ENCODE data around the gene CHRNA4. TPM values are rescaled to one million over a fixed set of nuclear protein-coding genes. Genes with fewer than 3 reads are reported as not detected.
"Not testable (repeated sequence)": the region's sequence is repeated elsewhere in the genome, so short reads cannot be mapped to it uniquely, and the experiment has no call there.

CHRNA4 gene
- total RNA-seq, 2 experiments from 2014 or later: not detected

DNA sequence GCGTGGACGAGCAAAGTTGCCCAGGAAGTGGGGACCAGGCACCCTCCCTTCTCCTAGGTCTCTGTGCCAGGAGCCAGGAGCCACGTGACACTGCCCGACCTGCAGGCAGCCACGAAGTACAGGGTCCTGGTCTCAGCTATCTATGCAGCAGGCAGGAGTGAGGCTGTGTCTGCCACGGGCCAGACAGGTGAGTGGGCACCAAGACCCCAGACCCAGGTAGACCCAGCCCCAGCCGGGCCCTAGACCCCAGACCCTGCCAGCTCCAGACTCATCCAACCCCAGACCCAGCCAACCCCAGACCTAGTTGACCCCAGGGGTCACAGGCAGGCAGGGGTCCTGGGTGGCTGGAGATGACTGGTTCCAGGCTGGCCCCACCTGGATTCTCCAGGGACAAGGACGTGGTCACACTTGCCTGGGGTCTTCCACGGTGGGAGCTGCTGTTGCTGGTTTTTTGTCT, 47.1 kb downstream of the CHRNA4 start:
- H3K4me3 Mint-ChIP-seq: no peak overlapping the region
- H3K9me3 Mint-ChIP-seq: no peaks in the 10 kb centered on the region
- no peaks in the 10 kb centered on the region for H3K36me3 Mint-ChIP-seq
- H3K27ac Mint-ChIP-seq: no peak overlapping the region
- no peak for DNase-seq
- no peaks in the 10 kb centered on the region for H3K4me1 Mint-ChIP-seq
- peaks cover 4% of the 10 kb centered on the region for H3K27me3 Mint-ChIP-seq

DNA sequence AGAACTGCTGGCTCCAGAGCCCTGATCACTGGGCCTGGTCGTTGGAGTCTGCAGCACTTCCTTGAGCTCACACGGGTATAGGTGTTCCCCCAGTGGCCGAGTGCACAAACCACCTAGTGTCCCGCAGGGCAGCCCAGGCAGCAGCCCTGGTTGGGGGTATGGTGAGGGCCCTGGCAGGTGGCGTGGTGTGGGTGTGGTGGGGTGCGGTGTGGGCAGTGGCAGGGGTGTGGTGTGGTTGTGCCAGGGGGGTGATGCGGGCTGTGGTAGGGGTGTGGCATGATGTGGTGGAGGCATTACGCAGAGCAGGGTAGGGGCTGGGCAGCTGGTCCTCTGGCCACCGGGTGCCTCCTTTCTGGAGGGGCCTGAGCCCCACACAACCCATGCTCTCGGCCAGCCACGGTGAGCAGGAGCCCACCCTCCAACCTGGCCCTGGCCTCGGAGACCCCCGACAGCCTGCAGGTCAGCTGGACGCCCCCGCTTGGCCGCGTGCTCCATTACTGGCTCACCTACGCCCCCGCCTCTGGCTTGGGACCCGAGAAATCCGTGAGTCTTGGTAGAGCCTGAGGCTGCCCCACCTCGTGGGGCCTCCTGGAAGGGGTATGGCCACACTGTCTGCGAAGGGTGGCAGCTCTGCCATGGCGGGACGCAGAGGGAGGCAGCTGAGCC, 47.7 kb downstream of the CHRNA4 start:
- Mint-ChIP-seq H3K4me1 (no peaks in the 10 kb centered on the region), H3K36me3 (no peaks in the 10 kb centered on the region), H3K27me3 (peaks cover 4% of the 10 kb centered on the region), H3K4me3 (no peak overlapping the region), H3K27ac (no peak overlapping the region), H3K9me3 (no peaks in the 10 kb centered on the region)
- DNase-seq: no peak

DNA sequence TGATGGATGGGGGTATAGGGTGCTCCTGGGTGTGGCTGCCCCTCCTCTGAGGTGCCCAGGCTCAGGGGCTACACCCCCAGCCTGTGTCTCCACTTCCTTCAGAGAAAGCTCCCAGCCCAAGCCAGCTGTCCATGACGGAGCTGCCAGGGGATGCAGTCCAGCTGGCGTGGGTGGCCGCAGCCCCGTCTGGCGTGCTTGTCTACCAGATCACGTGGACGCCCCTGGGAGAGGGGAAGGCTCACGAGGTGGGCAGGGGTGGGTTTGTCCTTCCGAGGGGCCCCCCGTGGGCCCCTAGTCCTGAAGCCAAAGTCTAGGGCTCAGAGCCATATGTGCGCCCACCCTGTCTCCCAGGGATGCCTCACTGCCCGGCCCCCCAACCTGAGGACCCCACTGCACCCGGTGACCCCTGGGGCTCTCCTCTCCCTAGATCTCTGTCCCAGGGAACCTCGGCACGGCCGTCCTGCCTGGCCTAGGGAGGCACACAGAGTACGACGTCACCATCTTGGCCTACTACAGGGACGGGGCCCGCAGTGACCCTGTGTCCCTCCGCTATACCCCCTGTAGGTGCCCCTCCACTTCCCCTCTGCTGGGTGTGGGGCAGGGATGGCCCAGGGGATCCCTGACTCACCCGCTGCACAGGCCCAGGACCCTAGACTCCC, 48.3 kb downstream of the CHRNA4 start:
- no peaks in the 10 kb centered on the region for H3K36me3 Mint-ChIP-seq
- H3K4me1 Mint-ChIP-seq: no peaks in the 10 kb centered on the region
- no peak overlapping the region for H3K27ac Mint-ChIP-seq
- no peaks in the 10 kb centered on the region for H3K9me3 Mint-ChIP-seq
- no peak for DNase-seq
- peaks cover 4% of the 10 kb centered on the region for H3K27me3 Mint-ChIP-seq
- H3K4me3 Mint-ChIP-seq: no peak overlapping the region

DNA sequence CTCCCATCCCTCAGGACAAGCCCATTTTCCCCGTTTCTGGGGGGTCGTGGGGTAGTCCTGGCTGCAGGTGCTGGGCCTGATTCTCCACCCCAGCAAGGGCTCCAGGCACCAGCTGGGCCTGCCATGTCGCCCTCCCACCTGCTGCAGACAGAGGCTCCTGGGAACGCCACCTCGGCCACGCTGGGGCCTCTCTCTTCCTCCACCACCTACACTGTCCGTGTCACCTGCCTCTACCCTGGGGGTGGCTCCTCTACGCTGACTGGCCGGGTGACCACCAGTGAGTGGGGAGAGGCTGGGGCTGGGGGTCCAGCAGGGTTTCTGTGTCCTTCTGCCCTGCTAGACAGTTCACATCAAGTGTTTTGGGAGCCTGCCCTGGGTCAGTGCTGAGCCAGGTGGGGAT, 48.9 kb downstream of the CHRNA4 start:
- H3K4me3 Mint-ChIP-seq: no peak overlapping the region
- H3K27me3 Mint-ChIP-seq: peaks cover 4% of the 10 kb centered on the region
- no peak for DNase-seq
- no peaks in the 10 kb centered on the region for H3K9me3 Mint-ChIP-seq
- H3K36me3 Mint-ChIP-seq: no peaks in the 10 kb centered on the region
- H3K27ac Mint-ChIP-seq: no peak overlapping the region
- no peaks in the 10 kb centered on the region for H3K4me1 Mint-ChIP-seq

DNA sequence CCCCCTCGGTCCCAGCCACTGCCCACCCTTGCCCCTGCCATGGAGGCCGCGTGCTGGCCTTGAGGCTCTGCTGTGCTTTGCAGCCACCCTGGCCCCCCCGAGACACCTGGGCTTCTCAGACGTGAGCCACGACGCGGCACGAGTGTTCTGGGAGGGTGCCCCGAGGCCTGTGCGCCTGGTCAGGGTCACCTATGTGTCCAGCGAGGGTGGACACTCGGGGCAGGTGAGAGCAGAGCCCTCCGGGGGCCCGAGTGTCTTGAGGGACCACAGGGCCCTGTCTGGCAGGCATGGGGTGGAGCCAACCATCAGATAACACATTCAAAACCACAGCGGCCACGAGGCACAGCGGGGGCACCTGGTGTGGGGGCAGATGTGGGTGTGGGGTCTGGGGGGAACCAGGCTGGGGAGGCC, 49.3 kb downstream of the CHRNA4 start:
- no peak overlapping the region for H3K27ac Mint-ChIP-seq
- H3K4me1 Mint-ChIP-seq: no peaks in the 10 kb centered on the region
- H3K27me3 Mint-ChIP-seq: peaks cover 4% of the 10 kb centered on the region
- no peaks in the 10 kb centered on the region for H3K9me3 Mint-ChIP-seq
- no peaks in the 10 kb centered on the region for H3K36me3 Mint-ChIP-seq
- DNase-seq: no peak
- H3K4me3 Mint-ChIP-seq: no peak overlapping the region

DNA sequence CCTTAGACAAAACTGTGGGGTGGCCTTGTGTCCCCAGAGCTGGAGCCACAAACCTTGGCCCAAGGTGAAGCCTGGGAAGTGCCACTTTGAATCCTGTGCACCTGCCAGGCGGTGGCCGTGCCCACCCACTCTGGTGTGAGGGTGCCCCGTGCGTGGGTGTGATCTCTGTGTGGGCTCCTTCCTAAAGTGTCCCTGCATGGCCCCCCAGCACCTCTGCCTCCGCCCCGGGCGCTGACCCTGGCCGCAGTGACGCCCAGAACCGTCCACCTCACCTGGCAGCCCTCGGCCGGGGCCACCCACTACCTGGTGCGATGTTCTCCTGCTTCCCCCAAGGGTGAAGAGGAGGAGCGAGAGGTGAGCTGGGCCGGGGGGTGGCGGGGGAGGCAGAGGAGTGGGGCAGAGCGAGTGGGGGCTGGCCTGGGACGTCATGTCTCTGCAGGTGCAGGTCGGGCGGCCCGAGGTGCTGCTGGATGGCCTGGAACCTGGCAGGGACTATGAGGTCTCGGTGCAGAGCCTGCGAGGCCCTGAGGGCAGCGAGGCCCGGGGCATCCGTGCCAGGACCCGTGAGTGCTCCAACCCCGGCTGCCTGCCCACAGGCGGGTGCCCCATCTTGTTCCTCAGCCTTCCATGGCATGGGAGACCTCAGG, 49.8 kb downstream of the CHRNA4 start:
- DNase-seq: no peak
- Mint-ChIP-seq H3K9me3 (no peaks in the 10 kb centered on the region), H3K27me3 (peaks cover 4% of the 10 kb centered on the region), H3K4me3 (no peak overlapping the region), H3K4me1 (no peaks in the 10 kb centered on the region), H3K36me3 (no peaks in the 10 kb centered on the region), H3K27ac (no peak overlapping the region)

DNA sequence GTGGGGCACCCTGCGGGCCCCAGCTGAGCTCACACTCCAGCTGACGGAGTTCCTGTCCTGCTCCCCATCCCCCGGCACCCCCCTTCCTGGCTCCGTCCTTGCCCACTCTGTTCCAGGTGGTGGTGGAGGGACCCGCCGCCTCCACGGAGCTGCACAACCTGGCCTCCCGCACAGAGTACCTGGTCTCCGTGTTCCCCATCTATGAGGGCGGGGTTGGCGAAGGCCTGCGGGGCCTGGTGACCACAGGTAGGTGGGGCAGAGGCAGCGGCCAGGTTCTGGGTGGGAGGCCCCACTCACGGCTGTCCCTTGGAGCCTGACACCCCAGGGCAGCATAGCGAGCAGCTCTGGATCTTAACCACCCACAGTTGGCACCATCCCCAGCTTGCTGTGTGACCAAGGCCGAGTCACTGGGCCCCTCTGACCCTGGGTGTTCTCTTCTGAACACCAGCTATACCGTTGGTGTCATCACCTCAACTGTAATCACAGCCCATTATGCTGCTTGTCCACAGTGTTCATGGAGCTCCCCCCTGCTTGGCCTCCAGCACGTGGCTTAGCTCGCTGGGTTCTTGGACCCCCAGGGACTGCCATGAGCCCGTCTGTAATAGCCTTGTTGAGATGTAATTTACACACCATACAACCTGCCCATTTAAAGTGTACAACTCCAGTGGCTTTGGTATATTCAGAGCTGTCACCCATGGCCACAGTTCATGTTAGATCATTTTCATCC, 50.7 kb downstream of the CHRNA4 start:
- Mint-ChIP-seq H3K27ac (no peak overlapping the region), H3K36me3 (no peaks in the 10 kb centered on the region), H3K27me3 (peaks cover 4% of the 10 kb centered on the region), H3K4me1 (no peaks in the 10 kb centered on the region), H3K9me3 (no peaks in the 10 kb centered on the region), H3K4me3 (no peak overlapping the region)
- DNase-seq: no peak

DNA sequence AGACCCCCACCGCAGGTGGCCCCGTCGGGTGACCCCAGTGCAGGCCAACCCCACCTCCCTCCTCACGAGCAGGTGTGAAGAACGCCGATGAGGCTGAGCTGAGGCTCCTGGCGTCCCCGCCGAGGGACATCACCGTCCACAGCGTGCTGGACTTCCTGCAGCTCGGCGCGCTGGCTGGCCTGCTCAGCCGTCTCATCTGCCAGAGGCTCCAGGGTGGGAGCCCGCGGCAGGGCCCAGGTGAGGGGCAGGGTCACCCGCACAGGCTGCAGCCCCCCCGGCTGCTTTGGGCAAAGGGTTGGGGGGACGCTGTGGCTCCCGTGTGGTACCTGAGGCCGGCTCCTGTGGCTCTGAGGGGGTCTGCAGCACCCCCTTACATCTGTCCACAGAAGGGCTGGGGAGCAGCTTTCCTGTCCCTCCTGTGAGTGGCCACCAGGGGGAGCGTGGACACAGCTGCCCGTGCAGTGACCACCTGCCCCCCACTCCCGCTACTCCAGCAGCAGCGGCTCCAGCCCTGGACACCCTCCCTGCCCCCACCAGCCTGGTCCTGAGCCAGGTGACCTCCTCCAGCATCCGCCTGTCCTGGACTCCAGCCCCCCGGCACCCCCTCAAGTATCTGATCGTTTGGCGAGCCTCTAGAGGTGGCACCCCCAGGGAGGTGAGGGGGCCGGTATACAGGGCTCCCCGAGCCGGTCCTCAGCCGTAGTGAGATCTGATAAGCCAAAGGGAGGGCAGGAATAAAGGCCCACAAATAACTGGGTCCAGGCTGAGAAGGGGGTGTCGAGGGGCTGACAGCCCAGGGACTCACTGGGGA, 51.7 kb downstream of the CHRNA4 start:
- peak; percentile 26 for DNase-seq
- Mint-ChIP-seq H3K27ac (no peak overlapping the region), H3K9me3 (no peaks in the 10 kb centered on the region), H3K4me1 (no peaks in the 10 kb centered on the region), H3K4me3 (no peak overlapping the region), H3K27me3 (peaks cover 8% of the 10 kb centered on the region), H3K36me3 (no peaks in the 10 kb centered on the region)

DNA sequence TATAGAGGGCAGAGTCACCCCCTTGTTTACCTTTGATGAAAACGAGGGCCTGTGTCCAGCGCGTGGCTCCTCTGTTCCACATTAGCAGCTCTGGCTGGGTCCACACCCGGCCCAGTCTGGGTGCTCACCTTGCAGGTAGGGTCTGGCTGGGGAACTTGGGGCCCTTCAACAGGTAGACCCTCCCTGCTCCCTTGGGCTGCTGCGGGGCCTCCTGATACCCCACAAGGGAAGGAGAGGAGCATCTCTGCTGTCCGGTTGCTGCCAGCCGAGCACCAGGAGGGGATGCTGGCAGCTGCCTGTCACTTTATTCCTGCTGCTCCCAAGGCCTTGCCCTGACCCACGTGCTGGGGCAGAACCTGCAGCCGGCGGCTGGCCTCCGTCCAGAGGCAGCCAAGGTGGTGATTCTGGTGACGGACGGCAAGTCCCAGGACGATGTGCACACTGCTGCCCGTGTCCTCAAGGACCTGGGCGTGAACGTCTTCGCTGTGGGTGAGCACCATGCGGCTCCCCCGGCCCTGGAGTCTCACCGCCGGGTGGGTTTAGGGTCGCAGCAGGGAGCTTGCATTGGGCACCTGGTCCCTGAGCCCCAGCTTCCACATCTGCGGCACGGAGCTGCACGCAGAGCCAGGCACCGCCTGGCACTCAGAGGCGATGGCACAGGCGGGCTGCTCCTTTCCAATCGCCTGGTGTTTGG, 52.8 kb downstream of the CHRNA4 start:
- Mint-ChIP-seq H3K27ac (no peak overlapping the region), H3K36me3 (no peaks in the 10 kb centered on the region), H3K27me3 (peaks cover 8% of the 10 kb centered on the region), H3K9me3 (no peaks in the 10 kb centered on the region), H3K4me1 (no peaks in the 10 kb centered on the region), H3K4me3 (no peak overlapping the region)
- no peak for DNase-seq

DNA sequence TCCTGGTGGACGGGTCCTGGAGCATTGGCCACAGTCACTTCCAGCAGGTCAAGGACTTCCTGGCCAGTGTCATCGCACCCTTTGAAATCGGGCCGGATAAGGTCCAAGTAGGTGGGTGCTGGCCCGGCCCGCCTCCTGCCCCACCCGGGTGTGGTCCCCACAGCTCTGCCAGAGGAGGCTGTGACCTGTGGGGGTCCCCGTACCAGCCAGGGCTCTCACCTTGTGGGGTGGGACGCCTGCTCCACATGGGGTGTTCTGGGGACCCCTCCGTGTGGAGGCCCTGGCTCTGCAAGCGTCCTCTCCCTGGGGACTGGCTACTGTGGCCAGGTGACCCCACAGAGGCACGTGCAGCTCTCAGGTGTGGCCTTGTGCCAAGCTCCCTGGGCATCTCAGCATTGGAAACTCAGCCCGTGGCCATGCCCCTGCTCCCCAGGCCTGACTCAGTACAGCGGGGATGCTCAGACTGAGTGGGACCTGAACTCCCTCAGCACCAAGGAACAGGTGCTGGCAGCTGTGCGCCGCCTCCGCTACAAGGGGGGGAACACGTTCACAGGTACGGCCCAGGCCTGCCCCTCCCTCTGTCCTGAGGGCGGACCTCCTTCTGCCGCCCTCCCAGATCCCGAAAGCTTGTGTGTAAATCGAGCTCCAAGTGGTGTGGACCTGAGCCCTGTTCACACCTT, 53.5 kb downstream of the CHRNA4 start:
- DNase-seq: no peak
- no peaks in the 10 kb centered on the region for H3K4me1 Mint-ChIP-seq
- no peaks in the 10 kb centered on the region for H3K36me3 Mint-ChIP-seq
- no peaks in the 10 kb centered on the region for H3K9me3 Mint-ChIP-seq
- H3K27ac Mint-ChIP-seq: no peak overlapping the region
- H3K4me3 Mint-ChIP-seq: no peak overlapping the region
- peaks cover 9% of the 10 kb centered on the region for H3K27me3 Mint-ChIP-seq

DNA sequence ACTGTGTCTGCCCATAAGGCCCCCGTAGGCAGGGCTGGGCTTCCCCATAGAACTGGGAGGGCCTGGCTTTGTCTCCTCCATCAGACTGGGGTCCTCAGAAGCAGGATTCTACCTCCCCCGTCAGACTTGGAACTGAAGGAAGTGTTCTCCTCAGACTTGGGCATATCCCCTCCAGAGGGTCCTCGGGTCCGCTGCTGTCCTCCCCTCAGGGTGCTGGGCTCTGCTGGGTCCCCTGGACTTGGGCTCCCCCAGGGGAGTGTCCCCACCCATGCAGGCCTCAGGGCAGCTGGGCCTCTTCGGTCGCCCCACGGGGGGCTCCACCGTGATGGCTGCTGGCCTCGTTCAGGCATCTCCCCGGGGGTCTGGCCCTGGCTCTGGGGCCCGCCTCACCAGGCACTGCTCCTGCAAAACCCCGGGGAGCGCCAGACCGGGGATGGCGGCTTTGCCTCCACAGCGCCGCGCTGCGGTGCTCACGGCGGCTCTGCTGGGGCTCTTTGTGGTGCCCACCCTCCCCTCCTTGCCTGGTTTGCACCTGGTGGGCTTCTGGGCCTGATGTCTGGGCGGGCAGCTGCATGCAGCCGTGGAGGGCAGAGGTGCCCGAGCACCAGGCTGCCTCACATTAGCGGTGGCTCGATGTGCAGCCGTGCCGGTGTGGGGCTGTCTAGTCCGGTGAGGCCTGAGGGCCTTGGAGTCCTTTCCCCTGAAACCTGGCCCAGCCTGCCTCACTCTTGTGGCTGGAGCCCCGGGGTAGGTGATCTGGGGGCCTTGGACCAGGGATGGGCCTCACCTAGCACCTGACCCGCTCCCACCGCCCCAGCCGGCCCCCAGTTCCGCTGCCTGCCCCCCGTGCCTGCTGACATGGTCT, 54.2 kb downstream of the CHRNA4 start:
- Mint-ChIP-seq H3K36me3 (no peaks in the 10 kb centered on the region), H3K4me1 (no peaks in the 10 kb centered on the region), H3K27ac (no peak overlapping the region), H3K27me3 (peaks cover 17% of the 10 kb centered on the region), H3K4me3 (no peak overlapping the region), H3K9me3 (no peaks in the 10 kb centered on the region)
- no peak for DNase-seq

DNA sequence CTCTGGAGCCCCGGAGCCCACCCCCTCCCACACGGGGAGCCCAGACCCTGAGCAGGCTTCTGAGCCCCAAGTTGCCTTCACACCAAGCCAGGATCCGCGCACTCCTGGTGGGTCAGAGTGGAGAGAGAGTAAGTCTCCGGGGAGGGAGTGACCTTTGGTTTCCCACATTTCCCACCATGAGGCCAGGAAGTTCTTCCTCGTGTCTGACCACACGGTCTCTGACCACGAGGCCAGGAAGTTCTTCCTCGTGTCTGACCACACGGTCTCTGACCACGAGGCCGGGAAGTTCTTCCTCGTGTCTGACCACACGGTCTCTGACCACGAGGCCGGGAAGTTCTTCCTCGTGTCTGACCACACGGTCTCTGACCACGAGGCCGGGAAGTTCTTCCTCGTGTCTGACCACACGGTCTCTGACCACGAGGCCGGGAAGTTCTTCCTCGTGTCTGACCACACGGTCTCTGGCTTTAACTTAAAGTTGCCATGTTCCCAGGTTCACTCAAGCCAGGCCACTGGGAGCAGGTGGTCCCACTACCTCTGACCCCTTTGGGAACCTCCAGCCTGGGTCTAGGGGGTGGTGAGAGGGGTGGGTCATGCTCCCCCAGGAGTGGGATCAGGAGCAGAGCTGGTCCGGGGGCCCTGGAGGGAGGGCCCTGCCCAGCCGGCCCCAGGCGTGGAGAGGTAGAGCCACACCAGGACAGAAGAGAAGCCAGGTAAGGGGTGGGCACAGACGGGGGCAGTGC, 55.0 kb downstream of the CHRNA4 start:
- not testable (repeated sequence) for H3K27ac Mint-ChIP-seq, H3K4me3 Mint-ChIP-seq, H3K36me3 Mint-ChIP-seq, H3K9me3 Mint-ChIP-seq, H3K4me1 Mint-ChIP-seq, DNase-seq
- H3K27me3 Mint-ChIP-seq: peaks cover 23% of the 10 kb centered on the region
